GM23248 (cell line): ENCODE data around the gene CHRM2. TPM values are rescaled to one million over a fixed set of nuclear protein-coding genes. Genes with fewer than 3 reads are reported as not detected.

Experiments used
- DNase-seq: peaks from one replicate; pipeline ENCODE4 v3.0.0-alpha.2; 2015
- H2AFZ ChIP-seq: fragments of 200-600 bp; sonication (generic); 2 replicates; pipeline ENCODE4 v1.6.1; 2016; ENCODE audit warnings: antibody characterized with exemption
- H3F3A ChIP-seq: fragments of 200-600 bp; sonication (generic); 2 replicates; pipeline ENCODE4 v1.6.1; 2016; ENCODE audit warnings: mild to moderate bottlenecking, antibody characterized with exemption, mixed run types; ENCODE audit not compliant: insufficient read depth
- H3K27ac ChIP-seq: fragments of 200-600 bp; sonication (generic); 2 replicates; pipeline ENCODE4 v1.5.1; 2016; ENCODE audit warnings: mild to moderate bottlenecking
- H3K27me3 ChIP-seq: fragments of 200-600 bp; sonication (generic); replicated peaks from 2 replicates; pipeline ENCODE4 v1.6.1; 2016; ENCODE audit warnings: mild to moderate bottlenecking; ENCODE audit not compliant: insufficient read depth
- H3K36me3 ChIP-seq: fragments of 200-600 bp; sonication (generic); 2 replicates; pipeline ENCODE4 v1.6.1; 2016; ENCODE audit warnings: low read depth, mild to moderate bottlenecking
- H3K4me1 ChIP-seq: fragments of 200-600 bp; sonication (generic); 2 replicates; pipeline ENCODE4 v1.6.1; 2016; ENCODE audit warnings: mild to moderate bottlenecking; ENCODE audit not compliant: insufficient read depth
- H3K4me2 ChIP-seq: fragments of 200-600 bp; sonication (generic); one replicate; pipeline ENCODE4 v1.6.1; 2016; ENCODE audit warnings: mild to moderate bottlenecking; ENCODE audit not compliant: unreplicated experiment
- H3K4me3 ChIP-seq: fragments of 200-600 bp; sonication (generic); 2 replicates; pipeline ENCODE4 v1.5.1; 2016; ENCODE audit warnings: mild to moderate bottlenecking
- H3K79me2 ChIP-seq: fragments of 200-600 bp; sonication (generic); 2 replicates; pipeline ENCODE4 v1.6.1; 2016; ENCODE audit warnings: mild to moderate bottlenecking; ENCODE audit not compliant: insufficient read depth
- H3K9ac ChIP-seq: fragments of 200-600 bp; sonication (generic); 2 replicates; pipeline ENCODE4 v1.6.1; 2016; ENCODE audit warnings: mild to moderate bottlenecking
- H3K9me2 ChIP-seq: fragments of 200-600 bp; sonication (generic); 2 replicates; pipeline ENCODE4 v1.6.1; 2016; ENCODE audit warnings: mixed run types, mild to moderate bottlenecking, moderate library complexity; ENCODE audit not compliant: insufficient read depth
- H3K9me3 ChIP-seq: fragments of 200-600 bp; sonication (generic); one replicate; pipeline ENCODE4 v1.6.1; 2017; ENCODE audit warnings: low read depth
- H4K20me1 ChIP-seq: fragments of 200-600 bp; sonication (generic); 2 replicates; pipeline ENCODE4 v1.6.0; 2016; ENCODE audit not compliant: insufficient read depth
- EZH2 ChIP-seq: fragments of 200-600 bp; sonication (generic); IDR thresholded peaks from 2 replicates; pipeline ENCODE4 v1.6.1; 2018; ENCODE audit warnings: antibody characterized with exemption, mild to moderate bottlenecking; ENCODE audit not compliant: insufficient read depth, poor library complexity, severe bottlenecking
- EZH2phosphoT487 ChIP-seq: fragments of 200-600 bp; sonication (generic); IDR thresholded peaks from 2 replicates; pipeline ENCODE4 v1.6.1; 2018; ENCODE audit warnings: antibody characterized with exemption, moderate library complexity, mild to moderate bottlenecking, low read depth; ENCODE audit not compliant: insufficient read depth
- WGBS, 2 experiments: methylation state at CpG; one replicate each; pipeline ENCODE4 v1.1.6; 2015 to 2017; ENCODE audit warnings: low lambda C conversion rate in 2 of 2, low coverage in 1 of 2; ENCODE audit errors: missing lambda C conversion rate in 2 of 2; 5-methylcytosine and 5-hydroxymethylcytosine counted together
- in situ Hi-C: fragments of 300-500 bp; cut with MboI; formaldehyde crosslinking; loops from 2 replicates; pipeline ENCODE4 v1.15.0; 2020
- polyA plus RNA-seq: library from polyadenylated mRNA; unstranded; fragments of >200 nt; fragmentation: Nextera tagmentation; extraction: Ambion mirVana; gene quantifications from 2 replicates; pipeline ENCODE4 v1.2.1, GENCODE V29; 2016
- total RNA-seq: library from RNA; depleted of rRNA; stranded (reverse); fragments of >200 nt; shearing (Covaris generic); gene quantifications from 2 replicates; pipeline ENCODE4 v1.2.3, GENCODE V29; 2014

CHRM2 gene
- total and polyA plus RNA-seq, 2 experiments from 2014 or later = 1.8 to 3.7 TPM

GRCh38 chr7:136869001-136869961 is 829 bp downstream of the CHRM2 start:
- Histone ChIP-seq H3K4me2 (peak overlapping the region; percentile 93), H3K9me3 (no peaks in the 10 kb centered on the region), H3K36me3 (no peaks in the 10 kb centered on the region), H3K9me2 (no peaks in the 10 kb centered on the region), H3K27me3 (peaks cover 34% of the 10 kb centered on the region), H3K9ac (peak overlapping the region; percentile 32; the same call in 1 of the 2 replicates), H3K79me2 (no peaks in the 10 kb centered on the region), H3F3A (no peaks in the 10 kb centered on the region), H3K4me3 (peak overlapping the region; percentile 71), H3K27ac (no peak overlapping the region), H4K20me1 (no peaks in the 10 kb centered on the region), H2AFZ (peak overlapping the region; percentile 78), H3K4me1 (no peaks in the 10 kb centered on the region)
- TF ChIP-seq EZH2phosphoT487 = no peak
- no peak for TF ChIP-seq EZH2
- 1 to 2% methylated on average over 62 to 65 of the region's 65 CpGs for WGBS, 2 experiments
- peak; percentile 44 for DNase-seq
- in situ Hi-C loops = no loop called here

GRCh38 chr7:136869991-136870865 is 1.8 kb downstream of the CHRM2 start:
- 1 to 2% methylated on average over 53 to 54 of the region's 54 CpGs for WGBS, 2 experiments

GRCh38 chr7:136870866-136871487 is 2.5 kb downstream of the CHRM2 start:
- in situ Hi-C loops = no loop called here
- H3K27me3 ChIP-seq = peaks cover 31% of the 10 kb centered on the region
- H3K9me2 ChIP-seq = no peaks in the 10 kb centered on the region
- peak; percentile 28 for DNase-seq
- no peaks in the 10 kb centered on the region for H3K9me3 ChIP-seq
- H3K79me2 ChIP-seq = no peaks in the 10 kb centered on the region
- peak overlapping the region; percentile 93 for H3K4me2 ChIP-seq
- H3K4me3 ChIP-seq = peak overlapping the region; percentile 71
- H3F3A ChIP-seq = no peaks in the 10 kb centered on the region
- H3K27ac ChIP-seq = no peak overlapping the region
- no peak for TF ChIP-seq EZH2phosphoT487
- no peak for TF ChIP-seq EZH2
- H3K36me3 ChIP-seq = no peaks in the 10 kb centered on the region
- H3K4me1 ChIP-seq = no peaks in the 10 kb centered on the region
- H2AFZ ChIP-seq = peak overlapping the region; percentile 78
- peak overlapping the region; percentile 2; the same call in 1 of the 2 replicates for H3K9ac ChIP-seq
- H4K20me1 ChIP-seq = no peaks in the 10 kb centered on the region
- 2% methylated on average over 35 to 38 of the region's 41 CpGs for WGBS, 2 experiments

More at GRCh38 chr7:136869991-136870865, 1.8 kb downstream of the CHRM2 start:
- H3K79me2 ChIP-seq = no peaks in the 10 kb centered on the region
- H3K27ac ChIP-seq = no peak overlapping the region
- H3K4me1 ChIP-seq = no peaks in the 10 kb centered on the region
- H4K20me1 ChIP-seq = no peaks in the 10 kb centered on the region
- no peaks in the 10 kb centered on the region for H3K9me2 ChIP-seq
- peak overlapping the region; percentile 2; the same call in 1 of the 2 replicates for H3K9ac ChIP-seq
- H3K4me3 ChIP-seq = peak overlapping the region; percentile 71
- H3K4me2 ChIP-seq = peak overlapping the region; percentile 93
- H3K36me3 ChIP-seq = no peaks in the 10 kb centered on the region
- in situ Hi-C loops = no loop called here
- peaks cover 31% of the 10 kb centered on the region for H3K27me3 ChIP-seq
- TF ChIP-seq EZH2 (peak; percentile 45), EZH2phosphoT487 (no peak)
- H3K9me3 ChIP-seq = no peaks in the 10 kb centered on the region
- peak overlapping the region; percentile 78 for H2AFZ ChIP-seq
- H3F3A ChIP-seq = no peaks in the 10 kb centered on the region
- peak; percentile 46 for DNase-seq
